Activated CD4-positive, alpha-beta T cell treated with anti-CD3 and anti-CD28 coated beads for 48 hours (primary cell): Measurements from ENCODE around the gene TMEM245.
A peak's percentile ranks its signal among the peaks of the same experiment; 100 is the strongest.
"Not testable (repeated sequence)": the region's sequence is repeated elsewhere in the genome, so short reads cannot be mapped to it uniquely, and the experiment has no call there.

Source experiments
- DNase-seq: peaks from one replicate; pipeline ENCODE4 v3.0.0-alpha.2; 2020

The TMEM245 gene

DNA sequence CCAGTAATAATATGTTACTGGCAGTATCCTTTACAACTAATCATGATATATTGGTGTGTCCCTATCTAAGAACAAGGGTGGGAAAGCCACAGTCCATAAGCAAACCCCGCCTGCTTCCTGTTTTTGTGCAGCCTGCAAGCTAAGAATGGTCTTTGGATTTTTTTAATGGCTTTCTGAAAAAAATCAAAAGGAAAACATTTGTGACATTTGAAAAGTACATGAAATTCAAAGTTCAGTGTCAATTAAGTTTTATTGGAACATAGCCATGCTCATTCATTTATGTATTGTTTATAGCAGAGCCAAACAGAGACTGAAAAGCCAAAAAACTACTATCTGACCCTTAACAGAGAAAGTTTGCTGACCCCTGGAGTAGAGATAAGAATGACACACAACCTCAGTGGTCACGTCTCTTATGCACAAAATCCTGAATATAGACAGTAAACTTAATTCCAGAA lies 12.8 kb upstream of the TMEM245 start:
- no peak for DNase-seq

DNA sequence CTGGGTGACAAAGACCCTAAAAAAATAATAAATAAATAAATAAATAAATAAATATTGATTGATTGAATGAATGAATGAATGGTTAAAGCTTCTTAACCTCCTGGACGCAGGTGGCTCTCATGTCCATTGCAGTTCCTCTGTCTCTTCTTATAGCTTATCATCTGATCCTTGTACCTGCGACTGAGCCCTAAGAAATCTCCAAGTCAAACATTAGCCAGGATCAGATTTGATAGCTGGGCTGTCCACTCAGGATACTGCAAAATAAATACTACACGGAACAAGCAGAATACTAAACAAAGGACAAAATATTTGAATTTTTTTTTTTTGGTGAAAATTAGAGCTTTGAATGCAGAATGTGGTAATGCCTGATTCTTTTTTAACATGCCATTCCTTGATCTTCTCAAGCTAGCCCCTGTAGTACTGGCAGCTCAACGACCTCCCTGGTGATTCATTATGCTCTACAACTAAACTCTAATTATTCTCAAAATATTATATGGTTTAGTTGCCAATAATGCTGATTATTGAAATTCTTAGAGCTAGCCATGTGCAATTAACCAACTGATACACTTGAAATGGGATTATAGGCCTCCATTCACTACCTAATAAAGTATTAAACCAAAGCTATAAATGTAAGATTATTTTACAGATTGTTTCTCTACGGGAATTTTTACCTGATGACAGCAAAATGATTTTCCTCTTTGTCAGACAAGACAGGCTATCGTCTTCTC lies 9.9 kb upstream of the TMEM245 start:
- DNase-seq, result no peak

DNA sequence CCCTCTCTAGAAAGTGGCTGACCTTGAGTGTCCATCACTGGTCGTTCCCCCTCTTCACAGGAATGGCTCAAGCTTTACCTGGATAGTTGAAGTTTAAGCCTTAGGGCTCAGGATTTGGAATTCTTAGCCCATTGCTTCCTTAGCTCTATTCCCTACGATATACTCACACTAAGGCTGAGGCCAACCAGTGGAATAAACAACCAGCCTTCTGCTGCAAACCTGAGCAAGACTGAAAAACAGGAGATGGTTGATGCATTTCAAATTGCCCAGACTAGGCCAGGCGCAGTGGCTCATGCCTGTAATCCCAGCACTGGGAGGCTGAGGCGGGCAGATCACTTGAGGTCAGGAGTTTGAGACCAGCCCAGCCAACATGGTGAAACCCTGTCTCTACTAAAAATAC lies 6.9 kb upstream of the TMEM245 start:
- not testable (repeated sequence) for DNase-seq

DNA sequence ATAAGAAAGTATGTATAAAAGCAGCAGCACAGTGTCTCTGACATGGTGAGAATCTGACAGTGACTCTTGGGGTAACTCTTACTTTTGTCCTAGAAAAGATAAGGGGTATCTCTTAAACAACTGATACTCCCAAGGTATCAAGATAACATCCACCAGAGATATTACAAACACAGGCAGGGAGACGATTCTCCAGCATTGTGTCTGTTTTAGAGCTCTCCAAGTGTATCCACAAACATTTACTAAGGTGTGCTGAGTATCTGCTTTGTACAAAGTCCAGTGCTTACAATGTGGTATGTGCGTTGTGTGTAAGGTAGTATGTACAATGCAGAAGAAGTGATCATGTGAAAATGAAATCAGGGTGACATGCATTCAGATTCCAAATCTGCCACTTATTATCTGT lies 4.4 kb upstream of the TMEM245 start:
- no peak for DNase-seq

DNA sequence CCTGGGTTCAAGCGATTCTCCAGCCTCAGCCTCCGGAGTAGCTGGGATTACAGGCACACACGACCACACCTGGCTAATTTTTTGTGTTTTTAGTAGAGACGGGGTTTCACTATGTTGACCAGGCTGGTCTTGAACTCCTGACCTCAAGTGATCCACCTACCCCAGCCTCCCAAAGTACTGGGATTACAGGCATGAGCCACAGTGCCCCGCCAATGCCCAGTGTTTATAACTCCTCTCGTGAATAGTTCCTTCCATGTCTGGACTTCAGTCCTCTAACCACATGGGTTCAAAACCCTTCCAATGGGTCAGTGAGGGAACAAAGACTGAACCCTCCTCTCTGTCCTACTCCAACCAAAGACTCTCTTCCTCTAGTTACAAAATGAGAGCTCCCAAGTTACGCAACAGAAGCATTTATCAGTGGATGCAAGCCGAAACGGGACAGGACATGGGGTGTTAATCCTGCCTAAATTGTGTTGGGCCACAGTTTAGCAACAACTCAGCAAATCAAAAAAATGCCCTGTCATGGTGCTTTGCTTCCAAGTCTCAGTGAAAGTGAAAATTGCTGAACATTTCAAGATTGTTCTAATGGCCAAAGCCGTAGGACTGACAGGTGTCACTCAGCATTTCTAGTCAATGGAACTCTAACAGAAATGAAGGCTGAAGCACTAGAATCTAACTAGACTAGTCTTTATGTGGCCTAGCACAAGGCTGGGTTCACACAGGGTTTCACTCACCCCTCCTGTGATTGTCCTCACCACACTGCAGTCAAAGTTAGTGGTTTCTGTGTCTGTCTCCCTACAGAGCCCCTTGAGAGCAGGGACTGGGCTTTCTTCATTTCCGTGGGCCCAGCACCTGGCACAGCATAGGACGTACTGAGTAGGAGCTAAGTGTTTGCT lies 3.2 kb upstream of the TMEM245 start:
- no peak for DNase-seq

DNA sequence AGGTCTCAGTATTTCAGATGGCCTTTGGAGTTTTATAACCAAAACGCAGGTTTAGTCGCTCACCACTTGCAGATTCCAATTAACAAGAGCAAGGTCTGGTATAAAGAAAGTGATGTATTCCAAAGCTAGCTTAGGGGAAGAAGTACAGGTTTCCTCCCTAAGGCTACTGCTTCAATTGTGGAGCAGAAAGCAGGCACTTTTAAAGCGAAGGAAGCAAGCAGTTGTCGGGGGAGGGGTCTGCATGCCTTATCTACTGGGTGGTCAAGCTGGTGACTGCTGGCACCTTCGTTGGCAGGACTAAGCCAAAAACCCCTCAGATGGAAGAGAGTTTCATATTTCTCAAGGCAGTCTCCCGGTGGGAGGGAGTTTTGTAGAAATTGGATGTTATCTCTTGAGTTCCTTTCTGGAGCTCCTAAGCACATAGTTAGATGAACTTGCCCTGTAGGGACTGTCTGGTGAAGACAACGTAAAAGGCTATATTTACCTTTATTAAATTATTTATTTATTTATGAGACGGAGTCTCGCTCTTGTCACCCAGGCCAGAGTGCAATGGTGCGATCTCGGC lies 1.6 kb upstream of the TMEM245 start:
- no peak for DNase-seq

DNA sequence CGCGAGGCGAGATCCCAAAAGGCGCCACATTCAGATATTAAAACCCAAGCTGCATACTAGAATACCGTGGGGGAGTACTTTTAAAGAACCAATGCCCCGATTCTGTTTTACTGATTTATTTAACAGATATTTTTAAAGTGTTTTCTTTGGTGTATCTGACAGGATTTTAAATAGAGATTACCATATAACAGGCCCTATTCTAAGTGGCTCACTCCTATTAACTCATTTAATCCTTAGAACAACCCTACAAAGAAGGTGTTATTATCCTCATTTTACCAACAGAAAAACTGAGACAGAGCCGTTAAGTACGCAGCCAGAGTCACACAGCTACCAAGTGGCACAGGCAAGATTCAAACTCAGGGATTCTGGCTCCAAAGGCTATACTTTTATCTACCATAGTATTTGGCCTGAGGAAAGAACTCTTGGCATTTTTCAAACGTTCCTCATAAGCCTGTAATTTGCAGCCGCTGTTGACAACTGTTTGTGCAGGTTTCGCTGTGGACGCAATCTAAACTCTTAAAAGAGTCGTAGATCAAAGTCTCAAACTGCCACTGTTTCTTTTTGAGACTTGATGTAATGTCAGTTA lies 550 bp upstream of the TMEM245 start:
- DNase-seq, result no peak

DNA sequence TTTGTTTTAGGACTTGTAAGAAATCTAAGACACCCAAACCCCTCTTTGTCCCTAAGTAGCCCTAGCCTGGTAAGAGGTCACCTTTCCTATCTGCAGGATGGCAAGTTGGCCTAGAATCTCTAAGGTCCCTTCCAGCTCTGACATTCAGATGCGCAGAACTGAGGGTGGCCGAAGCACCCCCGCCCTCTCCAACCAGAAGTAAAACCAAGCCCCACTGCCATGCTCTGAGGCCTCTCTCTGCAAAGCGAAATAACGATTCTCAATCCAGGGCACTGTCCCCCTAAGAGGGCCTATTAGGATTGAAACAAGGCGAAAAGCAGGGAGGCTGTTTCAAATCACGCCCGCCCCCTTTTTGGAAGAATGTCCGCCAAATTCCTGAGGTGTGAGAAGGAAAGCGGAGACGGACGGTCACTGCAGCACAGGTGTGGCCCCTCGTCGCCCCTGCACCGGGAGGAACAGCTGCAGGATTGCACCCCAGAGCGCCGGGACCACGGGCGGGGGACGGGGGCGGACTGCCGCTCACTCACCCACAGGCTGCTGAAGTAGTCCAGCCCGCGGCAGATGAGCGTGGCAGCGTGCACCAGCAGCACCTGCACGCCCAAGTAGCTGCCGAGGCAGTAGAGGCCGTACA lies 824 bp downstream of the TMEM245 start:
- peak; percentile 21 for DNase-seq

DNA sequence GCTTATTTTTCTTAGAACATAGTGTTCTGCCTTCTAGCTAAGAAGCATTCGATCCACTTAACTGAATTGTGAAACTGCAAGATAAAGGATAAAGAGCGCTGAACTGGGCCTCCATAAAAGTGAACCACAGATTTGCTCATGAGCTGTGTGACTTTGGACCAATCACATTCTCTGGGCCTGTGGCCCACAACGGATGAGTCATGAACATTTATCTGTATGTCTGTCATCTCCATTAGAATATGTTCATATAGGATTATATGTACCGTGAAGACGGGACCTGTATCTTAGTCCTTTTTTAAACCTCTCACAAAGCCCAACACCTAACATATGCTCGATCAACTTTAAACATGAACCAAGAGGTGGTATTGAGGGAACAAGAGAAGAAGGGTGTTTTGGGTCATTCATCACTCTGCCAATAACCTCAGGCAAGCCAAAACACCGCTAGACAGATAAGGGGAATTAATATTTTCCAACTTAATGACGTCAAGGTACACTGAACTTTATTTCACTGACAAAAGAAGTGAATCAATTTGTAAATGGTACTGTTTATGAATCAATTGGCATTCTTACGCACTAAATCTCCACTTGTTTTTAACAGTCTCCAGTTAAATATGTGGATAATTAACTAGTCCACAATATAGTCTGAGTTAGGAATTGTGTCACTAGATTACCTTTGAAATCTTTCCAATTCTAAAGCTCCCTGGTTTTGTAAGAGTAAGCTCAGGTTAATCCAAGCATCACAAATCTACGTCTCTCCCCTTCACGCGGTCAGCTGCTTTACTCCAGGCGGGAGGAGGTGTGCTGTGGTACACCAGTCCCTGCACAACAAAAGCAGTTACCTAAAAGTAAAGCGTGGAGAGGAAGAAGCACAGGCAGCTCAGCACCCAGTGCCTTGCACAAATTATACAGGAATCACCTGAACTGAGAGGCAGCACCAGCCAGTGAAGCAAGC lies 1.6 kb downstream of the TMEM245 start:
- DNase-seq, result peak; percentile 69

DNA sequence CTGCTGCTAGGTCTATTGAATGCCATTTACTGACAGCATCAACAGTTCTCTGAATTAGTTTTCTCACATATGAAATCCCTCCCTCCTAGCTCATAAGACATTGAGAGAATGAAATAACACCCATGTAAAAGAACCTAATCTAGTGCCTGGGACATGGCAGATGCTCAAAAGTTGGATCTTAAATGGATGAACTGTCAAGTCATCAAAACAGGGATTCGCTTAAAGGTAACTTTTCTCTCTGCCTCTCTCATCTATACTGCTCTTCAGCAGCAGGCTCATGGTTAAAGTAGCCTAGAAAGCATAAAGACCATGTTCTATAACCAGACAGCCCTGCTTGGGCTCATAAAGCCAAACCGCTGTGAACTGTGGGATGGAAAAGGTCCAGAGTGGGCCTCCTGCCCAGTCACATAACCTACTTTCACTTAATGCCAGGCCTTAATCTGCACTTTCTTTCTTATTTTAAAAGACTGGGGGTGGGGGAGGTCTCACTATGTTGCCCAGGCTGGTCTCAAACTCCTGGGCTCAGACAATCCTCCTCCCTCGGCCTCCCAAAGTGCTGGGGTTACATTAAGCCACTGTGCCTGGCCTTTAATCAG lies 3.7 kb downstream of the TMEM245 start:
- DNase-seq, result no peak

DNA sequence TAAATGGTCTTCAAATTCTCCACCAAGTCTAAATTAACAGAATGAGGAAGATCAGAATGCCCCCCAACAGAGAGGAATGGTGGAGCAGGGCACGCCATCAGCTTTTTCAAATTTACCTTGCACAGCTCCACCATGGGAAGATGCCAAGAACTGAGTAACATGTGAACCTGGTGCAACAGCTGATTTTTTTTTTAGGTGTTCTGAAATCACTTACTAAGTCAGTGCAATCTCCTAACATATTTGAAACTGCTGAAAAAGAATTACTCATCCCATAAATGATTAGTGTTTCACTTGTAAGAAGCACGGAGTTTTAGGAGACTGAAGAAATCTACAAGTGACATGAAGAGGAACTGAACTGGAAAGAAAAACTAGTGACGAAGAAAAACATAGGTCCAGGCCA lies 5.1 kb downstream of the TMEM245 start:
- DNase-seq, result no peak

DNA sequence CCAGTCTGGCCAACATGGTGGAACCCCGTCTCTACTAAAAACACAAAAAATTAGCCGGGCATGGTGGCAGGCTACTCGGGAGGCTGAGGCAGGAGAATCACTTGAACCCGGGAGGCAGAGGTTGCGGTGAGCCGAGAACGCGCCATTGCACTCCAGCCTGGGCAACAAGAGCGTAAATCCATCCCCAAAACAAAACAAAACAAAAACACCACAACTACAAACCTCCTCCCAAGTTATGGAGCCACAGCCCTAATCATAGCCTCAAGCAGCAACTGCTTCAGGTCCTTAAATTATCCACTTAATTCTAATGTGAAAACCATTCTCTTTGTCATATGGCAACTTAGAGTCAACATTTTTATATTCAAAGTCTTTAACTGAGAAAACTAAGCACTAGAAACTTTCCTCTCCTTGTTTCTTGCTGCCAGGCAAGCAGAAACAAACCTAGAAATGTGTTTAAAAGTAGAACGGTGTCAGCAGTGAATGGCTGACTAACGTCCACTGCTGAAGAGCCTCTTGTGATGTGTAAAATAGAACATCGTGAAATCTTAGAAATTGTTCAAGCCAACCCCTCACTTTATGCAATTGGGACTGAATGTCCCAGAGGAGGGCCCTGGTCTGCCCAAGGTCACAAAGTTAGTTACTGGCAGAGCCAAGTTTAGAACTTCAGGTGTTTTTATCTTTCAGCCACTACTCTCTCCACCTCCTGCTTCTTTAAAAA lies 5.7 kb downstream of the TMEM245 start:
- no peak for DNase-seq

DNA sequence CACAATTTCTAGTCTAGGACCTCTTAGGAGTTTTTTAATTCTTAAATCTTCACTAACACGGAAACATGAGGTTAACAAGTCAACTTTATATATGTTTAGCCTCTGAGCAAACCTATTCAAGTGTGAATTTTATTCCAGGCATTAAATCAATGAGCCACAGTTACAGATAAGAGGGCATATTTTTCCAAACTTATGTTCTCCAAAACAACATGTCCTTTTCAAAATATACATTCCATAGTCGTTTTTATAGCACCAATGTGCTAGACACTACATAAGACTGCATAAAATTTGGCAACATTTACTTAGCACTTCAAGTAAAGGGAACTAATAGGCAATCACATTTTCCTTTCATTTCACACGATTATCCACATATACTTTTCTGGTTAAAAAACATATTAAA lies 6.5 kb downstream of the TMEM245 start:
- DNase-seq, result no peak

DNA sequence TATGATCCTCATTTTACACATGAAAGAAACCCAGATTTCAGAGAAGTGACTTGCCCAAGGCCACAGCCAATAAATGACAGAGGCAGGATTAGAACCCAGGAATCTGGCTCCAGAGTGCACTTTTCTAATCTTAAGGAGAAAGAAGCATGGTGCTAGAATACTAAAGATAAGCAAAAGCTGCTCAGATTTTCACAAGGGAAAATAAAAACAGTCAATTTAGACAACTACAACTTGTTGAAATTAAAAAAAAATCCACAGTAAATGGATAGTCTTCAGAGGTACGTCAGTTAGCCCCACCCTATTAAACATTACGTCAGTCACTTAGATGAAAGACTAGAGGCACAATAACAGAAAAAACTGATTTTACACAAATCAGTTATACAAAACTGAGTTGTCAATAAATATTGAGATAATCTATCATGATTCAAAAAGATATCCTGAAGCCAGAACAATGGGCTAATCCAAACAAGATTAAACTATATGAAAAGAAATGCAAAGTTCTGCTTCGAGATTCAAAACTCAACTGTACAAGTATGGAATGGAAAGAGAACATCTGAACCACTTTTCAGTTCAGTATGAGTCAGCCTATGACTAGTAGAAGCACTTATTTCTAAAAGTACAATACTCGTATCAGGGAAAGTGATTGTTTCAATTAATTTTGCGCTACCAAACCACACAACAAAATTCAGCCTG lies 9.3 kb downstream of the TMEM245 start:
- DNase-seq, result no peak

DNA sequence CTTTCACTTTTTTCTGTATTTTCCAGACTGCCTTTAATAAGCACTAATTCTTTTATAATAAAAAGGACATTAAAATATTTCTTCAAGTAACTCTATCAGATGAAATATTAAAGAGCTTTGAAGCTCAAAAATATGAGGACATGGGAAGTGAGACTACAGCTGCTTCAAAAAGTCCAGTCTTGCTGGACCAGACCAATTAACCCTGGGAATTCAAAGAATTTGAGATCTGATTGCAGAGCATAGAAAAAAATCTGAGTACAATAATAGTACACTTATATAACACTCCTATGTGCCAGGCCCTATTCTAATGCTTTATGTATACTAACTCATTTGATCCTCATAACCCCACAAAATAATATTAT lies 9.8 kb downstream of the TMEM245 start:
- DNase-seq, result no peak

DNA sequence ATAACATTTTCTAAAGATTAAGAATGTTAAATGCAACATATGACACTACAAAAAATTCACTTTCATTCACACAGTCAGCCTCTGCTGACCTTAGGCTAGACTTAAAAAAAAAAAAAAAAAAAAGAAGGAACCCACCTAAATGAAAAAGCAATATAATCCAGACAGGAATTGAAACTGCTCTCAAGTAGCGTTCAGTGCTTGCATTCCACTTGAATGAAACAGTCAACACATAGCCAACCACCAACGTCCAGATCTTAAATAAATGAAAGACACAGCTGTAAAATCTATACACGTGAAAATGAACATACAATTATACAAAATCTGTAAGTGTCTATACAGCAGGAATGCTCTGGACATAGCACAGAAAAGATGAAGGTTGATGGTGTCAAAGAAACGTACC lies 11.4 kb downstream of the TMEM245 start:
- DNase-seq, result no peak

DNA sequence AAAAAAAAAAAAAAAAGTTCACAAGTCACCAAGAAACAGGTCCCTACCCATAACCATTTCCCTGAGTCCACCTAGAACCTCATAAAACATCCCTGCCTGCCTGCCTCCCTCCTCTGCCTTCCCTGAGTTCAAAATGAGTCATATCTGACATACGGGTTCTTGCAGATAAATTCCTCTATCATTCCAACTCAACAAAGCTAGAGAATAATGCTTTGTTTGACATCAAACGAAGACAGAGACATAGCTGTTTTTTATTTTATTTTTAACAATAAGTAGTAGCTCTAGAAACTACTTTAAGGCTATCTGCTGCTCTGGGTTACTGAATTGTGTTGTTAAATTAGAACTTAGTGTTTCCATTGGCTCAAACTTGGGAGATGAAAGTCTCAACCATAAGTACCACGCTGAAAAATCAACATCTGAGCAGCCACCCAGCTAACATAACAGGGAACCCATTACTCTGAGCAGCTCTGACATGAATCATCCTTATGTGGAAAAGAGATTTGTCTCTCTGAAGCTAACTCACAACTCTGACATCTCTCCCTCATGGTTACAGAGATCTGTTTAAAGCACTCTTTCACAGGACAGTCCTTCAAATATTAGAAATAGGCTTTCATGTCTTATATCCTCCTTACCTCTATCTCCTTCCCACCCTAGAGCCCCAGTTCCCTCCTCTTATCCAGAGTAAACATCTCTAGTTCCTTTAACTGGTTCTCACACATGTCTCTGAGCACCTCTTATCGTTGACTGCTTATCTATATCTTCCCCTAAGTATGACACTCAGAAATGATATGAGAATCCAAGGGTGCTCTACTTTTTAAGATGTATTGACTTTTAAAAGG lies 12.1 kb downstream of the TMEM245 start:
- peak; percentile 32 for DNase-seq

DNA sequence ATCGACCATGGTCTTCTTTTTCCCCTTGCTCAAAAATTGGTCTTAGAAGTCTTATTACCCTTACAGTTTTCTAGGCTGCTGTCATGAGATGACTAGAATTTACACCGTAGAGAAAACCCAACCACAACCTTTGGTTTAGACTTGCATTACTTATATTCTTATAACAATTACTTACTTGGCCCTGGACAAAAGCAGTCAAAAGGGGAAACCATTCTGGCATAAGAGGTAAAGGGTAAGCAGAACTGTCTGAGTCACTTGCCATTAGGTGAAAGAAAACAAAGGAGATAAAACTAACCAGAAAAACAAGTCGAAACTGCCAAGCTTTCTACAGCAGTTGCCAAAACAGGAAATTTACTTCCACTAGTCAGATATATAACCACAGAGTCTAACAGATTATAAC lies 17.9 kb downstream of the TMEM245 start:
- no peak for DNase-seq

DNA sequence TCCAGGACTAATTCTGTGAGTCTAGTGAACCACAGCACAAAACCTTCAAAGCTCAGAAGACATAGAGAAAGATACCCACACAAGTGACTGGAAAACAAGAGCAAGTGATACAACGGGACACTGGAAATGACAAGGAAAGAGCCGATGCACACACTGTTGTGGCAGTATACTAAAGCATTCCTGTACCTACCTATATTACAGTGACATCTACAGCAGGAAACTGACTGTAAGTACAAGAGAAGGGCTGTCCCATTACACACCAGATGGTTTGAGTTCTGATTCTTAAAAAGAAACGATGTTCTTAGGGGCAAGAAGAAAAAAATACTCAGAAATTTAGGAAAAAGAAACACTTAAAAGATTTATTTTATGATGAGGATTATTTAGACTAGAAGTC lies 18.5 kb downstream of the TMEM245 start:
- DNase-seq, result no peak
